Measurements from ENCODE around the gene ACTA2.

The ACTA2 gene

GRCh38 chr10:88892222-88892967, 60.2 kb downstream of the ACTA2 start:
- DNase-seq (ENCODE audit: low read depth in 2 of 2): no peak

GRCh38 chr10:88890681-88891381, 61.7 kb downstream of the ACTA2 start:
- no peak for DNase-seq (ENCODE audit: low read depth in 2 of 2)

- DNase-seq (ENCODE audit: low read depth in 2 of 2): no peak
Observed at GRCh38 chr10:88889559-88890337, 62.8 kb downstream of the ACTA2 start.

GRCh38 chr10:88888810-88889445, 63.6 kb downstream of the ACTA2 start:
- no peak for DNase-seq (ENCODE audit: low read depth in 2 of 2)

- no peak for DNase-seq (ENCODE audit: low read depth in 2 of 2)
Observed at GRCh38 chr10:88886557-88886956, 66.0 kb downstream of the ACTA2 start.

Data from fibroblast of skin of left biceps (primary cell).